Measurements from ENCODE around the gene TKT.
"Not testable (repeated sequence)": the region's sequence is repeated elsewhere in the genome, so short reads cannot be mapped to it uniquely, and the experiment has no call there.

TKT gene

DNA sequence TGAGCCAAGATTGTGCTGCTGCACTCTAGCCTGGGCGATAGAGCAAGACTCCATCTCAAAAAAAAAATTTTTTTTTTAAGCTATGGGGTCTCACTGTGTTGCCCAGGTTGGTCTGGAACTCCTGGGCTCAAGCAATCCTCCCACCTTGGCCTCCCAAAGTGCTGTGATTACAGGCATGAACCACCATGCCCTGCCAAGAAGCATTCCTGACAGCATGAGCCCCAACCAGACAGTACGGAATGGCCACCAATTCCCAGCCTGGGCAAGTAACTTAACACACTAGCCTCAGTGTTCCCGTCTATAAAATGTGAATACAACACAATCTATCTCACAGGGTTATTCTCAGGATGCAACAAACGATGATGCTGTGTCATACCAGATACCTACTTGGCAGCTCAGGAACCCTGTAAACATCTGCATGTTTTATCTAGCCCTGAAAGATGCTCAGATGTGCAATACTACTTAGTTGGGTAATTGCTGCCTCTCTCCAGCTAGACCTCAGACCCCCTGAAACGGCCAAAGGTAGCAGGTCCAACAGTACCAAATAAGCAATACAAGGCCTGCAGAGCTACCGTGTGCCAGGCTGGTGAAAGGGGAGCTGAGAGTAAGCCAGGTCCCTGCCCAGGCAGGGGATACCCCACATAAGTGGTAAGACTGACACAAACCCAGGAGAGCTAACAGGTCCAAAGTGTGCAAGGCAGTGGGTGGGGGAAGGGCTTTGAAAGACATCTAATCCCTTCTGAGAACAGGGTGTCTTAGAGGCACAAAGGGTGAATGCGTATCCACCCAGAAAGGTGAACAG lies 1.9 kb downstream of the TKT start:
- DNase-seq (ENCODE audit: low spot score in 2 of 2): no peak
- Mint-ChIP-seq H3K9me3 (no peaks in the 10 kb centered on the region), H3K27me3 (no peaks in the 10 kb centered on the region), H3K4me3 (peak overlapping the region; percentile 91), H3K4me1 (peaks cover 44% of the 10 kb centered on the region), H3K27ac (peak overlapping the region; percentile 66), H3K36me3 (no peaks in the 10 kb centered on the region)
- no peak for ATAC-seq (ENCODE audit: low read depth)

DNA sequence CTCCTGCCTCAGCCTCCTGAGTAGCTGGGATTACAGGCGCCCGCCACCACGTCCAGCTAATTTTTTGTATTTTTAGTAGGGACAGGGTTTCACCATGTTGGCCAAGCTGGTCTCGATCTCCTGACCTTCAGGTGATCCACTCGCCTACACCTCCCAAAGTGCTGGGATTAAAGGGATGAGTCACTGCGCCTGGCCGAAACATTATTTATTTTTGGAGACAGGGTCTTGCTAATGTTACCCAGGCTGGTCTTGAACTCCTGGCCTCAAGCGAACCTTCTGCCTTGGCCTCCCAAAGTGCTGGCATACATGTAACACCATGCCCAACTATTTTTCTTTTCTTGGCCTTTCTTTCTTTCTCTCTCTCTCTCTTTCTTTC lies 2.9 kb downstream of the TKT start:
- H3K4me3 Mint-ChIP-seq: peak overlapping the region; percentile 66

DNA sequence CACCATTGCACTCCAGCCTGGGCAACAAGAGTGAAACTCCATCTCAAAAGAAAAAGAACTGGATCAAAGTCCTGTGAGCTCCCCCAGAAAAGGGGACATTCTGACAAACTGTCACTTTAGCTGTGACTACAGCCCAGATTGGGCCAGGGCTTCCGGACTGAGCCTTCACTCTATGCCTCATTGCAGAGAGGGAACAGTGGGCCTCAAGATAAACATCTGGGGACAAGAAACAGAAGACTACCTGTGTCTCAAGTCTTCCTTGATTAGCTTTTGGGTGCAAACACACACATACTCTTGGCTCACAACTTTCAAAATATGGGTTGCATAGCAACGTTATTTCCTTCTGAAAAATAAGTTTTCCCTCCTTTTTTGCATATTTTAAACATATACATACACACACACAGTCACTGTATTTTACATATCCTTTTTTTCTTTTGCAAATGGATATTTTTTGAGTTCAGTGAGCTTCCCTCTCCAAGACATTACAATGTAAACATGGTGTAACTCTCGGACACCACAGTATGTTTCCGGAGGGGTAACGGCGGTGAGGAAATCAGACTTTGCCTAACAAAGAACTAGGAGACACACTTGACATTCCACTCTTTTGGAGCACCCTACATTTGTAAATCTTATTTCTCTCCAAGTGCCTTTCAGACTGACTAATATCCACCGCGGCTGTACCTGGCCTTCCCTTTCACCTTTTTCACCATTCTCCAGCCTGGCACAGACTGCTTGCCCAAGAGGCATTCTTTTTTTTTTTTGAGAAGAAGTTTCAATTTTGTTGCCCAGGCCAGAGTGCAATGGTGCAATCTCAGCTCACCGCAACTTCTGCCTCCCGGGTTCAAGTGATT lies 3.5 kb downstream of the TKT start:
- H3K36me3 Mint-ChIP-seq: peaks cover 3% of the 10 kb centered on the region
- peak overlapping the region; percentile 64 for H3K4me3 Mint-ChIP-seq
- peaks cover 53% of the 10 kb centered on the region for H3K4me1 Mint-ChIP-seq
- peak; percentile 9 for ATAC-seq (ENCODE audit: low read depth)
- no peaks in the 10 kb centered on the region for H3K9me3 Mint-ChIP-seq
- peak overlapping the region; percentile 86 for H3K27ac Mint-ChIP-seq
- no peak for DNase-seq (ENCODE audit: low spot score in 2 of 2)
- no peaks in the 10 kb centered on the region for H3K27me3 Mint-ChIP-seq

More for the DNA sequence above, 2.9 kb downstream of the TKT start:
- Mint-ChIP-seq H3K4me1 (peaks cover 49% of the 10 kb centered on the region), H3K27ac (peak overlapping the region; percentile 86)
- H3K27me3 Mint-ChIP-seq; ATAC-seq (ENCODE audit: low read depth); H3K9me3 Mint-ChIP-seq; H3K36me3 Mint-ChIP-seq; DNase-seq (ENCODE audit: low spot score in 2 of 2): not testable (repeated sequence)

DNA sequence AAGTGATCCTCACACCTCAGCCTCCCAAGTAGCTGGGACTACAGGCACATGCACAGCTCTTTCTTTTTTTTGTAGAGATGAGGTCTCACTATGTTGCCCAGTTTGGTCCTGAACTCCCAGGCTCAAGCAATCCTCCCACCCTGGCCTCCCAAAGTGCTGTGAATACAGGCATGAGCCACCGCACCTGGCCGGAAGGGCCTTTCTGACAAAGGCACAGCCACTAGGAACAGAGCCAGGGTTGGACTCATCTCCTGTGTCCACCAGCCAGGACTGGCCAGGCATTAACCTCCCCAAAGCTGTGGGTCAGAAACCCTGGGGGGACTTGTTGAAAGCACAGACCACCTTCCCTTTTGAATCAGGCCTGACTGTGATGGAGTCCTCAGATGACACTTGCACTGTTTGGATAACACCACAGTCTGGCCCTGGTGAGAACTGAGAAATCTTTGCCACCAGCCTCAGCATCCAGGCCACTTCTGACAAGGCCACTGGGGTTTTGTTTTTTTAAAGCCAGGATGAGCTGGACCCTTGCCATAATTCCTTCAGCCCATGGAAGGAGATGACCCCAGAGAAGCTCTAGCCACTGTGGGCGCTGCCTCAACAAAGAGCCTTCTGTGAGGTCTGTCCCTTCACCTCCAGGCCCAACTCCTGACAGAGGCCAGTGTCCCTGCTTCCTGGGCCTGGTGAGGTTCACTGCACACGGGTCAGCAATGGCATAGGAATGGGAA lies 4.8 kb downstream of the TKT start:
- no peak for ATAC-seq (ENCODE audit: low read depth)
- Mint-ChIP-seq H3K27ac (peak overlapping the region; percentile 86), H3K4me3 (peak overlapping the region; percentile 21), H3K9me3 (no peaks in the 10 kb centered on the region), H3K4me1 (peaks cover 53% of the 10 kb centered on the region), H3K27me3 (no peaks in the 10 kb centered on the region), H3K36me3 (peaks cover 3% of the 10 kb centered on the region)
- DNase-seq (ENCODE audit: low spot score in 2 of 2): no peak

DNA sequence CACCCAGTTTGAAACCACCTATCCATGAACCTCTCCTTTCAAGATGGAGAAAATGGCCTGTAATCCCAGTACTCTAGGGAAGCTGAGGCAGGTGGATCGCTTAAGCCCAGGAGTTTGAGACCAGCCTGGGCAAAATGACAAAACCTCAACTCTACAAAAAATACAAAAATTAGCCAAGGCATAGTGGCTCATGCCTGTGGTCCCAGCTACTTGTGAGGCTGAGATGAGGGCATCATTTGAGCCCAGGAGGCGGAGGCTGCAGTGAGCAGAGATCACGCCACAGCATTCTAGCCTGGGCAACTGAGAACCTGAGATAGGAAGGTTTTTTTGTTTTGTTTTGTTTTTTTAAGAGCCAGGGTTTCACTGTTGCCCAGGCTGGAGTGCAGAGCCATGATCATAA lies 5.4 kb downstream of the TKT start:
- Mint-ChIP-seq H3K36me3 (peaks cover 3% of the 10 kb centered on the region), H3K27me3 (no peaks in the 10 kb centered on the region), H3K9me3 (no peaks in the 10 kb centered on the region), H3K4me1 (peaks cover 53% of the 10 kb centered on the region), H3K27ac (peak overlapping the region; percentile 86), H3K4me3 (no peak overlapping the region)
- ATAC-seq (ENCODE audit: low read depth): no peak
- DNase-seq (ENCODE audit: low spot score in 2 of 2): no peak

DNA sequence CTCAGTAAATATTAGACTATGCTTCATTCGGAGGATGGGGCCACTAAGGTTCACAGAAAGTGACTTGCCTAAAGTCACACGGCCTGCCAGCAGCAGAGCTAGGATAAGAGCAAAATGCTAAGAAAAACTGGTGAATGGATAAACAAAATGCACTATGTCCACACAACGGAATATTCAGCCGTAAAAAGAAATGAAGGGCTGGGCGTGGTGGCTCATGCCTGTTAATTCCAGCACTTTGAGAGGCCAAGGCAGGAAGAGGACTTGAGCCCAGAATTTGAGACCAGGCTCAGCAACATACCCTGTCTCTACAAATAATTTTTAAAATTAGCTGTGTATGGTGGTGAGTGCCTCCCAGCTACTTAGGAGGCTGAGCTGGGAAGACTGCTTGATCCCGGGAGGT lies 7.7 kb downstream of the TKT start:
- Mint-ChIP-seq H3K36me3 (peaks cover 4% of the 10 kb centered on the region), H3K27me3 (no peaks in the 10 kb centered on the region), H3K4me1 (peaks cover 43% of the 10 kb centered on the region), H3K9me3 (no peaks in the 10 kb centered on the region), H3K27ac (peak overlapping the region; percentile 72), H3K4me3 (no peak overlapping the region)
- ATAC-seq (ENCODE audit: low read depth) (no peak), DNase-seq (ENCODE audit: low spot score in 2 of 2) (no peak)

DNA sequence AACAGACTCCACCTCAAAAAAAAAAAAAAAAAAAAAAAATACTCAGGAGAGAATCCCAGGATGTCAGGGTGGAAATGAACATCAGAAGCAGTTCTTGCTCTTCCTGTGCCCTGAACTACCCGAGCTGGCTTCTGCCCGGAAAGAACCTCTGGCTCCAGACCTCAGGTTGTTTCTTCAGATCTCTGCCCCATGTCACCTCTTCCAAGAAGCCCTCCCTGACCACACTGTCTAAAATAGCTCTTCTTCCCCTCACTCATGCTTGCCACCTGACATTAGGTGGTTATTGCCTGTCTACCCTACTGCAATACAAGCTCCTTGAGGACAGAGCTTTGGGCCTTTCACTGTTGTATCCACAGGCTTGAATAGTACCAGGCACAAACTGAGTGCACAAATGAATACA lies 8.2 kb downstream of the TKT start:
- peaks cover 40% of the 10 kb centered on the region for H3K4me1 Mint-ChIP-seq
- no peak for DNase-seq (ENCODE audit: low spot score in 2 of 2)
- H3K27me3 Mint-ChIP-seq: no peaks in the 10 kb centered on the region
- H3K9me3 Mint-ChIP-seq: no peaks in the 10 kb centered on the region
- no peak overlapping the region for H3K4me3 Mint-ChIP-seq
- H3K36me3 Mint-ChIP-seq: peaks cover 4% of the 10 kb centered on the region
- H3K27ac Mint-ChIP-seq: peak overlapping the region; percentile 72
- ATAC-seq (ENCODE audit: low read depth): no peak

DNA sequence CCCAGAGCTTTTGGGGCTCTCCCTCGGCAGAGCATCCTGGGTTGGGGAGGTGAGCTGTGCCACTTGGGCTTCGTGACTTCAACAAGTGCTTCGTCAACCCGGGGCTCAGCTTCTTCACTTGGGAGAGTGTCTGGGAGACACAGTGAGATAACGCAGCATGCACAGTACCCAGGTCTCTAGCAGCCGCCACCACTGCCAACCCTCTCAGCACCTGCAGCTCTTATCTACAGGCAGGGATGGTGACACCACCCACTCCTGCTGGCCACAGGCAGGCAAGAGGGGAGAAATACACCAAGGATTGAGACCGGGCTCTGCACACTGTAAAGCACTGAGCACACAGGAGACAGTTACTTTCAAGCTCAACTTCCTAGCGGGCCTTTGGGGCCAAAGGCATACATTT lies 11.6 kb downstream of the TKT start:
- Mint-ChIP-seq H3K9me3 (no peaks in the 10 kb centered on the region), H3K27me3 (no peaks in the 10 kb centered on the region), H3K4me1 (peaks cover 15% of the 10 kb centered on the region), H3K36me3 (peaks cover 10% of the 10 kb centered on the region), H3K27ac (no peak overlapping the region), H3K4me3 (no peak overlapping the region)
- no peak for ATAC-seq (ENCODE audit: low read depth)
- no peak for DNase-seq (ENCODE audit: low spot score in 2 of 2)

DNA sequence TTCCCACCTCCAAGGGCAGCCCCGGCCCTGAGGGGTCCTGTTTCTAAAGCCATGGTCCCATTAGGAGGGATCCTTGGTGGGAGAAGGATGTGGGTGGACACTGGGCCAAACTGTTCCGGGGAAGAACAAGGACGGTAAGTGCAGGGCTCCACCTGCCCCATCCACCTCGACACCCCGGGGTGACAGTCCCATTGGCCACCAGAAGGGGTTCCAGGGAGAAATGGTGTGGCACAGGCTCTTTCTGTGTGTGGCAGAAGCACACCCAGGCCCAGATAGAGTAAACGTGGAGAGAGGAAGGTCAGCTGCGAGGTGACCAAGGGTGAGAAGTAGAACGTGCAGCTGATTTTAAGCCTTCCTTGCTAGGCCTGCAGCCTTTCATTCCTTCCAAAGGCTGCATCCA lies 12.0 kb downstream of the TKT start:
- H3K27me3 Mint-ChIP-seq: no peaks in the 10 kb centered on the region
- no peak for ATAC-seq (ENCODE audit: low read depth)
- peaks cover 12% of the 10 kb centered on the region for H3K36me3 Mint-ChIP-seq
- H3K27ac Mint-ChIP-seq: no peak overlapping the region
- H3K4me3 Mint-ChIP-seq: no peak overlapping the region
- no peaks in the 10 kb centered on the region for H3K9me3 Mint-ChIP-seq
- no peak for DNase-seq (ENCODE audit: low spot score in 2 of 2)
- H3K4me1 Mint-ChIP-seq: peaks cover 14% of the 10 kb centered on the region

DNA sequence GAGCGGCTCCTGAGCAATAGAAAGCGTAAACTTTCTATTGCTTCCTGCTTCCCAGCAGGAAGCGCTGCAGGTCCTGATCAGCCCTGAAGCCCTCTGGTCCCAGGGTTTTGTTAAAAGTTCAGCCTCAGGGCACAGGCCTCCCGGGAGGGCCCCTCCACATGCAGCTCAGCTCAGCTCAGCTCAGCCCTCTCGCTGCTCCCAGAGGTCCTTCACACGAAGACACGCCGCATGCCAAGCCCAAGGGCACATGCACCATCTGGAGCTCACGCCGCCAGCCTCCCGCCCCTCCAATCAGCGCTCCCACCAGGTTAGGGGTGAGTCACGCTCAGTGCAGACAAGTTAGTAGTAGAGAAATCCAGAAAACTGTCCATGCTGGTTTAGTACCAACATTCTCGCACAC lies 12.7 kb downstream of the TKT start:
- Mint-ChIP-seq H3K4me1 (peaks cover 11% of the 10 kb centered on the region), H3K36me3 (peaks cover 13% of the 10 kb centered on the region), H3K27ac (no peak overlapping the region), H3K27me3 (no peaks in the 10 kb centered on the region), H3K4me3 (no peak overlapping the region), H3K9me3 (no peaks in the 10 kb centered on the region)
- no peak for ATAC-seq (ENCODE audit: low read depth)
- DNase-seq (ENCODE audit: low spot score in 2 of 2): no peak

DNA sequence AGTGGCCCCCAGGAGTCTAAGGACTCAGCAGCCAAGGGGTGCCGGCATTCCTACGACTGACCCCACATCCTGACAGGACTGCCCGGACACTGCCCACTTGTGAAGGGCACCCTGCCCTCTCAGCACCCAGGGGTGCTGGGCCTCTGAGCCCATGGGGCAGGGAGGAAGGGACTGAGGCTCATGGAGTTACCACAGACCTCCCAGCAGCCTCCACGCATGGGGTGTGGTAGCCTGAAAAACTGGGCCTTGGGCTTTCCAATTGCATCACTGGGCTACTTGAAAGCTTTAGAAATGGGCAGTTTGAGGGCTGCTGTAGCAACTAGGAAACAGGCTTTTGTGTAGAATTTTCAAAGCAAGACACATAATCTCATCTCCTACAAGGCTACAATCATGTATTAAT lies 13.2 kb downstream of the TKT start:
- DNase-seq (ENCODE audit: low spot score in 2 of 2) (no peak), ATAC-seq (ENCODE audit: low read depth) (no peak)
- H3K4me1 Mint-ChIP-seq: peaks cover 6% of the 10 kb centered on the region
- H3K27me3 Mint-ChIP-seq: no peaks in the 10 kb centered on the region
- peaks cover 12% of the 10 kb centered on the region for H3K36me3 Mint-ChIP-seq
- H3K27ac Mint-ChIP-seq: no peak overlapping the region
- no peak overlapping the region for H3K4me3 Mint-ChIP-seq
- H3K9me3 Mint-ChIP-seq: no peaks in the 10 kb centered on the region

DNA sequence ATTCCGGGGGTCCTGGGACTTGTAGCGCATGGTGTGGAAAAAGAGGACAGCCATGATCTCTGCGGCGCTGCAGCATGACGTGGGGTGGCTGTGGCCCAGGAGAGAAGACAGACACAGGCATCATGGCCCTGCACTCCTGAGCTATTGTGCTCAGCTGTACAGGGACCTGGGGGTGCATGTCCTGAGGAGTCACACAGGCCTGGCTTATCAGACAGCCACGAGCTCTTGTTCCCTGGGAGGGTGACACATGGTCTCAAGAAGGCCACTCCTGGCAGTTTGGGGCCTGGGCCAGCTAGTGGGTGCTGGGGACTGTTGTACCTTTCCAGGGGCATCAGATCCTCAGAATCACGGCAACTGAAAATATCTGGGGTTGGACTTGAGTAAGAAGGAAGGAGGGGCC lies 13.7 kb downstream of the TKT start:
- H3K4me1 Mint-ChIP-seq: peaks cover 5% of the 10 kb centered on the region
- peak overlapping the region; percentile 47 for H3K27ac Mint-ChIP-seq
- no peaks in the 10 kb centered on the region for H3K27me3 Mint-ChIP-seq
- ATAC-seq (ENCODE audit: low read depth) (no peak), DNase-seq (ENCODE audit: low spot score in 2 of 2) (no peak)
- peaks cover 12% of the 10 kb centered on the region for H3K36me3 Mint-ChIP-seq
- H3K4me3 Mint-ChIP-seq: no peak overlapping the region
- no peaks in the 10 kb centered on the region for H3K9me3 Mint-ChIP-seq

DNA sequence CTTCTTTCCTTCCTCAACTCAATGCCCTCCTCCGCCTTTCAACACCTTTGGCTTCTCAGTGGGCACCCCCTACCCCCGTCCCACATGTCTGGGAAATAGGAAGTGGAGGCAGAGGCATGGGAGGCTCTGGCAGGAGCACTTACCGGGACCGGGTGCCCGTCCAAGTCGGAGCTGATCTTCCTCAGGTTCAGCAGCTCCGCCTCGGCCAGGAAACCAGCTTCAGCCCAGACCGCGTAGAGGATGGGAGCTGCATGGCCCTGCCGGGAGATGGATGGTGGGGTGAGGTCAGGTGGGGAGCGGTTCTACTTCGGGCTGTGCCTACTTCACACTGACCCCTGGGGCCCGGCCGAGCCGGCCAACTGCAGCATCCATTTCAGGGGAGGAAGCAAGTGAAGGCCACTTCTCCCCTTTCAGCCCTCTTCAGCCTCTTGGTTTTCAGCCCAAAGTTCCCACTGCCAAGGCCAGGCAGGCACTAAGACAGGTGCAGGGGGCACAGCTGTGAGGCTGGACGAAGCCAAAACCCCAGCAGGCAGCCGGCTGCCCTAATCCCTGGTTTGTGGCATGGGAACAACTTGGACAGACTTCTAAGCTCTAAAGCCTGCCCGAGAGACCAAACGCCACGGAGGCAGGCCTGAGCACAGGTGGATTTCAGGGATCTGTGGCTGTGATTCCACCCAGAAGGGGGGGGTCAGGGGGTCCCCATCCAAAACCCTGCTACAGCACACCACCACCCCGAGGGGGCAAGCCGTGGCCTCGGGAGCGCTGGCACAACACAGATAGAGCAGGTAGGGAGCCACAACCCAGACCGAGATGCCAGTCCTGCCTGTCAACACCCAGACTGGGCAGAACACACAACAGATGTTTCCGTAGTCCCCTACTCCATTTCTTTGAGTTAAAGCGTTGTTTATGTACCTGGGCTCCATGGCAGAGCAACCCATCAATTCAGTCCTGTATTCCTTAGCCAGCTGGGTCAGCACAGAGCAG lies 14.5 kb downstream of the TKT start:
- Mint-ChIP-seq H3K27me3 (no peaks in the 10 kb centered on the region), H3K27ac (peak overlapping the region; percentile 47), H3K9me3 (no peaks in the 10 kb centered on the region), H3K36me3 (peaks cover 15% of the 10 kb centered on the region), H3K4me1 (peaks cover 5% of the 10 kb centered on the region), H3K4me3 (no peak overlapping the region)
- DNase-seq (ENCODE audit: low spot score in 2 of 2) (no peak), ATAC-seq (ENCODE audit: low read depth) (no peak)
